ENCODE measurements around the gene MMP2. TPM values are rescaled to one million over a fixed set of nuclear protein-coding genes. Genes with fewer than 3 reads are reported as not detected.

MMP2 gene
- total RNA-seq, 1 donor from 2014 or later, result 10.5 TPM

DNA sequence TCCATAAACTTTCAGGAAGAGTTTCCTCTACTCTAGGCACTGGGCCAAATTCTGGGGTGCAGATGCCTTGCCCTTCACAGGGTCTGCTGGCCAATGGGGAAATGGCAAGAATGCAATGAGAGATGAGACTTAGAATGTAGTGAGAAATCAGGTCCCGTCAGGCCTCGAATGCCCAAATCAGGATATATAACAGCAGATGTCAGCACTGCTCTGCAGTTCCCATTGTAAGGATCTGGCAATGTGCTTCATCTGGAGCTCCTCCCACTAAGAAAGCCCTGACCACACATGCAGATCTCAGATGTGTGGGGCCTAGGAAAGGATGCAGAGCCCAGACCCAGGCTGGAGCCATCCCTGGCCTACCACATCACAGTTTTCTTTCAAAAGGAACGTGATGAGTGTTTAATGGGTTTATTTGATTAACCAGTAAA is 16.0 kb downstream of the MMP2 start:
- peak; percentile 36 to 82 for DNase-seq (ENCODE audit: low read depth in 2 of 2)

DNA sequence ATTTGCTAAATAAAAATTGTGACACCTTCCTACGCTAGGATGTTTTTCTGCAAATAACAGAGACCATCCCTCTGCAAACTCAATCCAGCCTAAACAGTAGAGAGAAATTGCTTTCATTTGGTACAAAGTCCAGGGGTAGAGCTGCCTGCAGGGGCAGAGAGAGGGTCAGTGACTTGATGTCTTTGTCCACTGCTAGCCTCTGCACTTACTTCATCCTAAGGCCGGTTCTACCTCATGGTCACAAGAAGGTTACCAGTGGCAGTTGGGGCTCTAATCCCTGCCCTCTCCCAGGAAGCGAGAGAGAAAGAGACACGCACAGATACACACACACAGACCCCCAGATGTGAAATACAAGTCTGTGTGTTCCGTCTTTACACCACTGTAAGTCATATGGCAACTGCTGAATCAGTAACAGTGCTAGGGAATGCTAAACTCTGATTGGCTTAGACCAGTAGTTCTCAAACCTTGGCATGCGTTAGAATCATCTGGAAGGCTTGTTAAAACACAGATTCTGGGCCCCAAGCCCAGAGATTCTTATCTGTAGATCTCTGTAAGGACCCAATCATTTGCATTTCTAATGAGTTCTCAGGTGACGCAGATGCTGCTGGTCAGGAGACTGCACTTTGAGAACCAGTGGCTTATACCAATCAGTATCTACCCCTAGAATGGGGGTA is 16.8 kb downstream of the MMP2 start:
- DNase-seq (ENCODE audit: low read depth in 2 of 2), result no peak

DNA sequence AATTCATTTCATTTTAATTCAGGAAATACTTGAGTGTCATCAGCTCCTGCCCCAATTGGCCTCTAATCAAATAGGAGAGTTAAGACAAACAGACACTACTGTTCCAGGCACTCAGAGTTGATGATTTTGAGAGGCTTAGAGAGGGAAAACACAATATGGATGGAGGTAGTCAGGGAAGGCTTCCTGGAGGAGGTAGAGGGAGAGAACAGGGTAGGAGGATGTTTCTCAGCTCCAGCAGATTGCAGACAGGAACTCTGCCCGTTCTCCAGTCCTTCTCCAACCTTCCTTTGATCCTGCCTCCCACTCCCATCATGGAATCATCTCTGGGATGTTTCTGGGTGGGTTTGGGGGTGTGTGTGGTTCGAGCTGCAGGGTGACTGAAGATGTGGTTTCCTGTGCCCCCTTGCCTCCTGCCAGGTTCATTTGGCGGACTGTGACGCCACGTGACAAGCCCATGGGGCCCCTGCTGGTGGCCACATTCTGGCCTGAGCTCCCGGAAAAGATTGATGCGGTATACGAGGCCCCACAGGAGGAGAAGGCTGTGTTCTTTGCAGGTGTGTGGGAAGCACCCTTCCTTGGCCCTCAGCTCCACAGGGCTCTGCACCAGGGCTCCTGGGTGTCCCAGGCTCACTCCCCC is 17.6 kb downstream of the MMP2 start:
- DNase-seq (ENCODE audit: low read depth in 2 of 2), result no peak

DNA sequence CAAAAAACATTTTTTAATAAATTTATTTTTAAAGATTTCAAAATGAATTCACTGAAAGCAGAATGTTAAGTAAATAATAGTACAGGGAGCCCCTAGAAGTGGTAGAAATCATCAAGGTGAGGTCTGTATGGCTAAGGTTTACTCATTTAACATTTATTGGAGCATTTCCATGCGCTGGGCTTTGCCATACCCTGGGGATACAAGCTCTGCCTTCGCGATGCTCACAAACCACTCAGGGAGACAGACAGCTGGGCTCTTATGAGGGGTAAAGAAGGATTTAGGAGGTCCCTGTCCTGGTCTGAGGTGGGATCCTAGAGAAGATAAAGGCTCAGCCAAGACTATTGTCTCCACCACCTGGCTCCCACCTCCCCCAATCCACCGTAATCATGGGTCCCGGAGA is 18.6 kb downstream of the MMP2 start:
- DNase-seq (ENCODE audit: low read depth in 2 of 2), result no peak

- DNase-seq (ENCODE audit: low read depth in 2 of 2), result no peak
Measured at GRCh38 chr16:55498101-55498500, 19.1 kb downstream of the MMP2 start.

DNA sequence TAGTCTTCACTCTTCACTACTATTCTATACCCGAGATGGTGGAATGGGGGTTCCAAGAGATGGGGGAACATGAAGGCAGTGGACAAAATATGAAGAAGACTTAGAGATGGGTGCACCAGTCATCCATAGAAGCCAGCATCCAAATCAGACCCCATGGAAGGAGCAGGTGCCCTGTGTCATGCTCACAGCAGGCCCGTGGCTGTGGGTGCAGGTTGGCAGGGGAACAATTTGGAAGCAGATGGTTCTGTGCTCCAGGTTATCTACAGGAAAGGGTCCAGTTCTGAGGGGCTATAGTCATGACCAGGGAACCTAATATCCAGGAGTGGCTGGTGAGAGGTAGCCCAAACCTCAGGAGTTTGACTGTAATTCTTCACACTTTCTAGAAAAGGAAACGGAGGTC is 20.3 kb downstream of the MMP2 start:
- no peak for DNase-seq (ENCODE audit: low read depth in 2 of 2)

GRCh38 chr16:55499951-55500529 is 21.0 kb downstream of the MMP2 start:
- peak in 1 of 2 donors; percentile 95 for DNase-seq (ENCODE audit: low read depth in 2 of 2)

GRCh38 chr16:55500530-55501011 is 21.6 kb downstream of the MMP2 start:
- DNase-seq (ENCODE audit: low read depth in 2 of 2), result peak in 1 of 2 donors; percentile 50

DNA sequence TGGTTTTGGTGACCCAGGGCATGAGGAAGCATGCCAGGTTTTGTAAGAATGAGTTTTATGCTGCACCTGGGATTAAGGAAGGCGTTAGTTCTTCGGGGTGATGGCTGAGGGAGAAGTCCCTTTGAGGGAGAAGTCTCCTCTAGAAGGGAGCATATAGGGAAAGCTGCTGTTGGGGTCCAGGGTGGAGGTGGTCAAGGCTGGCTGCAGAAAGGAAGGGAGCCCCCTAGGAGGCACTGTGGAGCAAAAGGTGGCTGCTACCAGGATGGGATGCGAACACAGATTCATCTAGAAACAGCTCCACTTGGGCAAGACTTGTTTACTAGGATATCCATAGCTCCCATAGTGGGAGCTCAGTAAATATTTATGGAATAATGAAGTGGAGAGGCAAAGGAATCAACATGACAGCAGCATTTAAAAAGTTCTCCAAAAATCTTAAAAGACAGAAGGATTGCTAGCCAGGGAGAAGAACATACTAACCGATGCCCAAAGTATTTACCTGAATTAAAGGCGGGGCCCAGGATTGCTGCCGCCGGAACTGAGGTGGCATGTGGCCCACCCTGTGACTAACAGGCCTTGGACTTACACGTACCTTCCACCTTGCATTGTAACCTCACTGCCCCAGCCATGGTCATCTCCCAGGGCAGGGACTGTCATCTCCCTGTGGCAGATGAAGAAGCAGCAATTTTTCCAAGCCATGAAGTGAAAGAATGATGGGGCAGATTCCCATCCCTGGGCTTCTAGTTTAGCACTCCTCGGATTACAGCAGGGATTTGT is 22.7 kb downstream of the MMP2 start:
- no peak for DNase-seq (ENCODE audit: low read depth in 2 of 2)

DNA sequence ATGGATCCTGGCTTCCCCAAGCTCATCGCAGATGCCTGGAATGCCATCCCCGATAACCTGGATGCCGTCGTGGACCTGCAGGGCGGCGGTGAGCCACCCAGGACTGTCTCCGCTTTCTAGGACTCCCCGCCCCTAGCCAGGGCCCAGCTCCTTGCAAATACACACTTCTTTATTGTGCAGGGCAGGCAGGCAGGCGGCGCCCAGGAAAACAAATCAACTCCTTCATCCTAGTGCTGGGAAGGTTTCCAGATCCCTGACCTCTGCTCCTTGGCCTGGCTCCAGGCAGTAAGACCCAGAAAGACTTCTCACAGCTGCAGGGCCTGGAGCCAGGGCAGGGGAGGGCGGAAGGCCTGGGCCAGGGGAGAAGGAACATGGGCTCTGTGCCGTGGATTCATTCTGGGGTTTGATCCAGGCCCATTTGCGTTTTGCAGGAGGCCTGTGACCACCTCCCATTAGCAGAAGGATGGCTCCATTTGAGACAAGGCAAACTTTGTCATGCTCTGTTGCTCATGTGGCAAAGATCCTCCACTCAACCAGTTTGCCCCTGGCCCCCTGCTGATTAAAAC is 23.9 kb downstream of the MMP2 start:
- DNase-seq (ENCODE audit: low read depth in 2 of 2), result peak in 1 of 2 donors; percentile 39

DNA sequence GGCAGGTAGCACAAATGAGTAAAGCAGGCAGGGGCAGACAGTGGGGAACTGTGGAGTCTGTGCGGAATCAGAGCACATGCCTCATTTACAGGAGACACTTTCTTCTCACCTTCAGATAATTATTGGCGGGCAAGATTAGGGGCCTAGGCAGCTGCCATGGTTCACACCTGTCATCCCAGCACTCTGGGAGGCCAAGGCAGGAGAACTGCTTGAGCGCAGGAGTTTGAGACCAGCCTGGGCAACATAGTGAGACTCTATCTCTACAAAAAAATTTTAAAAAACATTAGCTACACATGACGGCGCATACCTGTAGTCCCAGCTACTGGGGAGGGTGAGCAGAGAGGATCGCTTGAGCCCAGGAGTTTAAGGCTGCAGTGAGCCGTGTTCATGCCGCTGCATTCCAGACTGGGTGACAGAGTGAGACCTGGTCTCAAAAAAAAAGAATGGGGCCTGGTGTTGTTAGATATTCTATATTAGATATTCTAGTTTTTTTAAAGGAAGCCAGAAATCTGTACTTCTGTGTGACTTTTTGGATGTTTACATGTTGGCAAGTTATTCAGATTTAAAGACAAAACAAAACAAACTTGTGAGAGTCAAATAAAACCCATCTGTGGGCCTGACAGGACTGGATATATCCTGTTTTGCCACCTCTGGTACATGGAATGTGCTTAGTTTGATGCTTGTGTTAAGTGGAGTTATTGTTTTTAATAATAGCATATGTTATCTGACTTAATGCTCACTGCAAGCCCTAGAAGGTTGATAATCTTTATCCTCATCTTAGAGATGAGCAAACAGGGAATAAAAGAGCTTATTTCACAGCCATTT is 24.9 kb downstream of the MMP2 start:
- peak in 1 of 2 donors; percentile 33 for DNase-seq (ENCODE audit: low read depth in 2 of 2)

GRCh38 chr16:55505333-55506015 is 26.5 kb downstream of the MMP2 start:
- no peak for DNase-seq (ENCODE audit: low read depth in 2 of 2)

GRCh38 chr16:55506083-55506482 is 27.1 kb downstream of the MMP2 start:
- no peak for DNase-seq (ENCODE audit: low read depth in 2 of 2)

- no peak for DNase-seq (ENCODE audit: low read depth in 2 of 2)
Measured at GRCh38 chr16:55506708-55507107, 27.7 kb downstream of the MMP2 start.

DNA sequence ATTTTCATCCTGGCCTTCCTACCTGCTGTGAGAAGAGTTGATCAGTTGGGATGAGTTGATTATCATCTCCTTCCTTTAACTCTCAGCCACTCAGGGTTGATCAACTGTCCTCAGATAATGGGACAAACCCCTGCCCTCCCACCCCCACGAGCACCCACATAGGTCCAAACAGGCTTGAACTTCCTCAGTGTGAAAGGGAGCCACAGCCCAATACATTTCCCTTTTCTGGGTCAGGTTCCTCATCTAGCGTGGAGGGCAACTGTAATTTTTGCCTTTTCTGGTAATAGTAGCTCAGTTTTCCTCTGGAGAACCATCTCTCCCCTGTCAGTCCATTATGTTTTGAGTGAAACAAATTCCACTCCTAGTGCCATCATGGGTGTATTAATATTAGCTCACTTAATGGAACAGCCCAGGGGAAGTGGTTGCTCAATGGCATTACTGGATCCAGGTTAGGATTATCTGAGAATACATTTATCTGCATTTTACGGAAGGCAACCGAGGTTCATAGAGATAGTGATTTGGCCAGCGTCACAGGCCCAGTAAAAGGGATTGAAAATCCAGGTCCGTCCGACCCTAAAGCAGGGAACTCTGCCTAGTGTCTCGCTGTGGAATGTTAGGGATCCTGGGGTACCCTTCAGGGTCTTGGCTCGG is 29.4 kb downstream of the MMP2 start:
- no peak for DNase-seq (ENCODE audit: low read depth in 2 of 2)

DNA sequence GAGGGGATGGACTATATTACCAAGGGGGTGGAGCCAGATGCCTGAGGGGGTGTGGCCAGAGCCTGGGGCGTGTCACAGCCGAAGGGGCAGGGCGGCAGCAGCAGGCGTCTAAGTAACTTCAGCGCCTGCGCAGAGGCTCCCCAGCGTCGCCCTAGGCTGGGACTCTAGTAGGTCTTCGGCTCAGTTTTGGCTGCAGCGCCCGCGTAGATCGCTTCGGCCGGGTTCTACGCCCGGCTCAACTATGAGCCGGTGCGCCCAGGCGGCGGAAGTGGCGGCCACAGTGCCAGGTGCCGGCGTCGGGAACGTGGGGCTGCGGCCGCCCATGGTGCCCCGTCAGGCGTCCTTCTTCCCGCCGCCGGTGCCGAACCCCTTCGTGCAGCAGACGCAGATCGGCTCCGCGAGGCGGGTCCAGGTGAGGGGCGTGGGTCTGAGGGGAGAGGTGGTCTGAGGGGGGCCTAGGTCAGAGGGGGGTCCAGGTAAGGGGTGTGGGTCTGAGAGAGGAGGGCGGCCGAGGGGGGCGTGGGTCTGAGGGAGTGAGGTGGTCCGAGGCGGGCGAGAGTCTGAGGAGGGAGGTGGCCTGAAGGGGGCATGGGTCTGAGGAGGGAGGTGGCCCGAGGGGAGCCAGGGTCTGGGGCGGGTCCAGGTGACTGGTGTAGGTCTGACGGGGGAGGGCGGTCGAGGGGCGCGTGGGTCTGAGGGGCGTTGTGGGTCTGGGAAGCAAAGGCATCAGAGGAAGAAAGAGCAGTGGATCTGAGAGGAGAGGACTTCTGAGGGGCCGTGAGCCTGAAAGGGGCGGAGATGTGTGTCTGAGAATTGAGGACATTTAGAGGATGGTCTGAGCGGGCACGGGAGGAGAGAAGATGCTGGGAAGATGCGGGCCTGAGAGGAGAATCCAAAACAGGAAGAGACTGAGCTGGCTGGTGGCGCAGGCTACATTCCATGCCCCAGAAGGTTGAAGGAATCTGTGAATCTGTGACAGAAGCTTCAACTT is 30.2 kb downstream of the MMP2 start, which contains the start of gene LPCAT2:
Gene LPCAT2, plus strand, starts transcription at position 132 of the 991 bp plus-strand sequence. Its CDS starts 110 bp downstream, at position 242.
- peak; percentile 48 to 87 for DNase-seq (ENCODE audit: low read depth in 2 of 2)

- DNase-seq (ENCODE audit: low read depth in 2 of 2), result no peak
Measured at GRCh38 chr16:55510185-55510805, 31.3 kb downstream of the MMP2 start.

- DNase-seq (ENCODE audit: low read depth in 2 of 2), result no peak
Measured at GRCh38 chr16:55512941-55513340, 33.9 kb downstream of the MMP2 start.

Data from dermis microvascular lymphatic vessel endothelial cell (primary cell).